Loucy (cell line): ENCODE measurements around the gene CTBP2.

Experiments
- EZH2phosphoT487 ChIP-seq: fragments of 200-600 bp; IDR thresholded peaks from 2 replicates; pipeline ENCODE4 v1.6.1; 2018; ENCODE audit warnings: antibody characterized with exemption, mild to moderate bottlenecking, moderate library complexity, borderline replicate concordance
- TF ChIP-seq, protein P1 (sequence below): fragments of 200-600 bp; sonication (generic); conservative IDR thresholded peaks from 2 replicates; pipeline ENCODE4 v1.5.1; 2014; ENCODE audit warnings: mild to moderate bottlenecking, antibody characterized with exemption, low read length

GRCh38 chr10:125076891-125077541, 83.3 kb downstream of the CTBP2 start:
- TF ChIP-seq, protein P1, sequence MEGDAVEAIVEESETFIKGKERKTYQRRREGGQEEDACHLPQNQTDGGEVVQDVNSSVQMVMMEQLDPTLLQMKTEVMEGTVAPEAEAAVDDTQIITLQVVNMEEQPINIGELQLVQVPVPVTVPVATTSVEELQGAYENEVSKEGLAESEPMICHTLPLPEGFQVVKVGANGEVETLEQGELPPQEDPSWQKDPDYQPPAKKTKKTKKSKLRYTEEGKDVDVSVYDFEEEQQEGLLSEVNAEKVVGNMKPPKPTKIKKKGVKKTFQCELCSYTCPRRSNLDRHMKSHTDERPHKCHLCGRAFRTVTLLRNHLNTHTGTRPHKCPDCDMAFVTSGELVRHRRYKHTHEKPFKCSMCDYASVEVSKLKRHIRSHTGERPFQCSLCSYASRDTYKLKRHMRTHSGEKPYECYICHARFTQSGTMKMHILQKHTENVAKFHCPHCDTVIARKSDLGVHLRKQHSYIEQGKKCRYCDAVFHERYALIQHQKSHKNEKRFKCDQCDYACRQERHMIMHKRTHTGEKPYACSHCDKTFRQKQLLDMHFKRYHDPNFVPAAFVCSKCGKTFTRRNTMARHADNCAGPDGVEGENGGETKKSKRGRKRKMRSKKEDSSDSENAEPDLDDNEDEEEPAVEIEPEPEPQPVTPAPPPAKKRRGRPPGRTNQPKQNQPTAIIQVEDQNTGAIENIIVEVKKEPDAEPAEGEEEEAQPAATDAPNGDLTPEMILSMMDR = no peak
- TF ChIP-seq EZH2phosphoT487 = no peak
